ENCODE measurements around the gene CNTNAP2. TPM values are rescaled to one million over a fixed set of nuclear protein-coding genes. Genes with fewer than 3 reads are reported as not detected.

Gene CNTNAP2
- total RNA-seq, 1 experiment from 2014 or later = 0.03 TPM

GRCh38 chr7:148115308-148115707 lies 1998.7 kb downstream of the CNTNAP2 start:
- Histone ChIP-seq H3K4me3 (ENCODE audit: low read depth in 2 of 2, low read length in 2 of 2) (no peak overlapping the region), H3K36me3 (ENCODE audit: control insufficient read depth, insufficient read depth, low read length) (no peaks in the 10 kb centered on the region), H3K9me3 (ENCODE audit: control insufficient read depth, insufficient read depth, low read depth, low read length) (no peaks in the 10 kb centered on the region), H3K27me3 (ENCODE audit: control insufficient read depth, insufficient read depth, low read length) (no peaks in the 10 kb centered on the region; the same call in 1 of the 2 replicates), H3K27ac (ENCODE audit: low read length) (no peak overlapping the region), H3K4me1 (ENCODE audit: control insufficient read depth, insufficient read depth, low read length) (no peaks in the 10 kb centered on the region)
- in situ Hi-C loops (cut with HindIII; ENCODE audit: low pct_unique_long_range_greater_than_20kb, low sequenced_read_pairs) = no loop called here
- ChIA-PET POLR2A (no interaction called here), CTCF (no interaction called here)
- no peak for ATAC-seq
- intact Hi-C loops (cut with micrococcal nuclease; ENCODE audit: unreplicated experiment) = no loop called here
- no peak for DNase-seq (ENCODE audit: low read depth, low spot score)
- no TSS peak for BruUV-seq (replicated peaks)
- no peak for TF ChIP-seq REST (IDR thresholded peaks at IDR 0.05; ENCODE audit: insufficient read depth in 1 of 2, low read depth in 2 of 2, low read length in 1 of 2)

- Histone ChIP-seq H3K4me1 (ENCODE audit: control insufficient read depth, insufficient read depth, low read length) (no peaks in the 10 kb centered on the region), H3K27me3 (ENCODE audit: control insufficient read depth, insufficient read depth, low read length) (no peaks in the 10 kb centered on the region; the same call in 1 of the 2 replicates), H3K9me3 (ENCODE audit: control insufficient read depth, insufficient read depth, low read depth, low read length) (no peaks in the 10 kb centered on the region), H3K4me3 (ENCODE audit: low read depth in 2 of 2, low read length in 2 of 2) (no peak overlapping the region), H3K36me3 (ENCODE audit: control insufficient read depth, insufficient read depth, low read length) (no peaks in the 10 kb centered on the region), H3K27ac (ENCODE audit: low read length) (no peak overlapping the region)
- ATAC-seq (no peak), DNase-seq (ENCODE audit: low read depth, low spot score) (no peak)
- no TSS peak for BruUV-seq (replicated peaks)
- TF ChIP-seq SIN3A (IDR thresholded peaks at IDR 0.05; ENCODE audit: borderline replicate concordance, insufficient read depth, low read depth, low read length) (no peak), POLR2AphosphoS5 (IDR thresholded peaks at IDR 0.05; ENCODE audit: low read depth, low read length) (no peak), TCF7L2 (IDR thresholded peaks at IDR 0.05; ENCODE audit: low read depth, low read length) (no peak), CTCF (IDR thresholded peaks at IDR 0.05) (no peak), REST (IDR thresholded peaks at IDR 0.05; ENCODE audit: insufficient read depth in 1 of 2, low read depth in 2 of 2, low read length in 1 of 2) (no peak)
- ChIA-PET CTCF (no interaction called here), POLR2A (no interaction called here)
- in situ Hi-C loops (cut with HindIII; ENCODE audit: low pct_unique_long_range_greater_than_20kb, low sequenced_read_pairs) = no loop called here
- intact Hi-C loops (cut with micrococcal nuclease; ENCODE audit: unreplicated experiment) = no loop called here
Observed at GRCh38 chr7:148116195-148116594, 1999.6 kb downstream of the CNTNAP2 start.
